Measurements from ENCODE around the gene C1QTNF4. TPM values are rescaled to one million over a fixed set of nuclear protein-coding genes. Genes with fewer than 3 reads are reported as not detected.
A peak's percentile ranks its signal among the peaks of the same experiment; 100 is the strongest.

Gene C1QTNF4
- total and polyA plus RNA-seq, 4 donors, result 0.40 to 1.8 (median 1.1) TPM

DNA sequence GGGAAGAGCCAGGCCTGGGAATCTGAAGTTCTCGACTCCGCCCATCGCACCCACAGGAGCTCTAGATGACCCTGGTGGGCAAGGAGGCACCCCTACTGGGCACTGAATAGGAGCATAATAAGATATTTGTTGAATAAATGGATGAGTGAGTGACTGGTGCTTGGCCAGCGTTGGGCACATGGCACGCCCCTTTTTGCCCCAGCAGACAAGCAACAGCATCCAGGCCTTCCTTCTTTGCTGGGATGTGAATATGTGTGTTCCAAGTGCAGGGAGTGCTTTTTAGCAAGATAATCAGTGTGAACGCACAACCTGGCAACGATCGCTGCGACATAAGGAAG is 40.8 kb downstream of the C1QTNF4 start:
- Histone ChIP-seq H3K4me3 (peak overlapping the region; percentile 35), H3K9ac (ENCODE audit: insufficient read depth in 1 of 2, low read length in 2 of 2) (peak overlapping the region in 1 of 2 donors; percentile 75), H3K27ac (ENCODE audit: low read depth in 1 of 2, low read length in 1 of 2) (peak overlapping the region; percentile 24 to 78), H3K36me3 (ENCODE audit: control insufficient read depth in 4 of 4, insufficient read depth in 4 of 4, low read length in 4 of 4) (peaks cover 0 to 2% (median 0%) of the 10 kb centered on the region in 4 donors), H3K4me1 (ENCODE audit: control insufficient read depth in 5 of 5, insufficient read depth in 5 of 5, low read length in 5 of 5) (peaks cover 0 to 21% (median 6%) of the 10 kb centered on the region in 5 donors), H3K9me3 (ENCODE audit: control insufficient read depth in 4 of 4, insufficient read depth in 3 of 4, low read length in 3 of 4) (no peaks in the 10 kb centered on the region), H3K27me3 (ENCODE audit: control insufficient read depth in 3 of 3, insufficient read depth in 3 of 3, low read length in 2 of 3) (no peaks in the 10 kb centered on the region)
- DNase-seq (no peak), ATAC-seq (ENCODE audit: insufficient read depth, low FRiP score) (peak; percentile 2)
- TF ChIP-seq, protein P1, sequence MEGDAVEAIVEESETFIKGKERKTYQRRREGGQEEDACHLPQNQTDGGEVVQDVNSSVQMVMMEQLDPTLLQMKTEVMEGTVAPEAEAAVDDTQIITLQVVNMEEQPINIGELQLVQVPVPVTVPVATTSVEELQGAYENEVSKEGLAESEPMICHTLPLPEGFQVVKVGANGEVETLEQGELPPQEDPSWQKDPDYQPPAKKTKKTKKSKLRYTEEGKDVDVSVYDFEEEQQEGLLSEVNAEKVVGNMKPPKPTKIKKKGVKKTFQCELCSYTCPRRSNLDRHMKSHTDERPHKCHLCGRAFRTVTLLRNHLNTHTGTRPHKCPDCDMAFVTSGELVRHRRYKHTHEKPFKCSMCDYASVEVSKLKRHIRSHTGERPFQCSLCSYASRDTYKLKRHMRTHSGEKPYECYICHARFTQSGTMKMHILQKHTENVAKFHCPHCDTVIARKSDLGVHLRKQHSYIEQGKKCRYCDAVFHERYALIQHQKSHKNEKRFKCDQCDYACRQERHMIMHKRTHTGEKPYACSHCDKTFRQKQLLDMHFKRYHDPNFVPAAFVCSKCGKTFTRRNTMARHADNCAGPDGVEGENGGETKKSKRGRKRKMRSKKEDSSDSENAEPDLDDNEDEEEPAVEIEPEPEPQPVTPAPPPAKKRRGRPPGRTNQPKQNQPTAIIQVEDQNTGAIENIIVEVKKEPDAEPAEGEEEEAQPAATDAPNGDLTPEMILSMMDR (IDR thresholded peaks at IDR 0.05; ENCODE audit: control extremely low read depth, extremely low read depth), result no peak
- 17 to 19% methylated on average over 9 of the region's 9 CpGs for WGBS, 2 donors

DNA sequence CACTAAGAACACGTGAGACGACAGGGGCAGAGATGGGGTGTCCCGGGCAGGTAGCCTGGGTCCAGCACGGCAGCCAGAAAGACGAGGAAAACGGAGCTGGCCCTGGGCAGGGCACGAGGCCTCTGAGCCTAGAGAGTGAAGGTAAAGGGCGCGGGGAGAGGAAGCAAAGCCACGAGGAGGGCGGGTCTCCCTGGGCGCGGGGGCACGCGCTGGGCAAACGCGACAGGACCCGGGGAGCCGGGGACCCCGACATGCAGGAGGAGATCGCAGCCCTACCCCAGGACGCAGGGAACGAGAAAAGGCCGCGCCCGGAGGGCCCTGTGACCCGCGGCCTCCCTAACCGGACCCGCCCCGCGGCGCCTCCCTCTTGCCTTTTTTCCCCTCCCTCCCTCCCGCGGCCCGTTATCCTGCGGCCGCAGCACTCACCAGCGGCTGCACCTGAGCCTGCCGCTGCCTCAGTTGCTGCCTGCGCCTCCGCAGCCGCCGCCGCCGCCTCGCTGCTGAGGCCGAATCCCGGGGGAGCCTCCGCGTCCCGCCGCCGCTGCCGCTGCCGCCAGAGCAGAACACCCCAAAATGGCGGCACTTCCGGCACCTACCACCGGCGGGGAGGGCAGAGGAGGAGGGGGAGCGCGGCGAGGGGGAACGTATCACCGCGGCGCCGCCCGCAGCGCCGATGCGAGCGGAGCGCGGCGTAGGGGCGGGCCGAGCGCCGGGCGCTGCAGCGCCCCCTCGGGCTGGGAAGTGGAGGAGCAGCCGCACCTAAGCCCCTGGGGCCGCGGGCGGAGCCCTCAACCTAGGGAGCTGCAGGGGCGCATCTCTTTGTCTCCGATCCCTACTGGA is 41.4 kb downstream of the C1QTNF4 start, which contains the start of gene CELF1:
CELF1 (minus strand) TSS at position 567 of the 840 bp plus-strand sequence. CDS start 53,609 bp downstream, outside the sequence.
- H3K9ac ChIP-seq (ENCODE audit: insufficient read depth in 1 of 2, low read length in 2 of 2), result peak within 1 kb of the TSS; percentile 75 to 95
- H3K9me3 ChIP-seq (ENCODE audit: control insufficient read depth in 4 of 4, insufficient read depth in 3 of 4, low read length in 3 of 4), result no peaks in the 10 kb centered on the region
- DNase-seq, result peak; percentile 94 to 95 (median 94)
- 1% methylated on average over 83 to 89 of the region's 89 CpGs for WGBS, 2 donors
- peaks cover 0 to 22% (median 6%) of the 10 kb centered on the region in 5 donors for H3K4me1 ChIP-seq (ENCODE audit: control insufficient read depth in 5 of 5, insufficient read depth in 5 of 5, low read length in 5 of 5)
- peak; percentile 99 for ATAC-seq (ENCODE audit: insufficient read depth, low FRiP score)
- peak within 1 kb of the TSS; percentile 93 to 98 for H3K27ac ChIP-seq (ENCODE audit: low read depth in 1 of 2, low read length in 1 of 2)
- peaks cover 0 to 2% (median 0%) of the 10 kb centered on the region in 4 donors for H3K36me3 ChIP-seq (ENCODE audit: control insufficient read depth in 4 of 4, insufficient read depth in 4 of 4, low read length in 4 of 4)
- H3K4me3 ChIP-seq, result peak within 1 kb of the TSS; percentile 96
- TF ChIP-seq, protein P1 (IDR thresholded peaks at IDR 0.05; ENCODE audit: control extremely low read depth, extremely low read depth), result peak; percentile 69
- H3K27me3 ChIP-seq (ENCODE audit: control insufficient read depth in 3 of 3, insufficient read depth in 3 of 3, low read length in 2 of 3), result no peaks in the 10 kb centered on the region

DNA sequence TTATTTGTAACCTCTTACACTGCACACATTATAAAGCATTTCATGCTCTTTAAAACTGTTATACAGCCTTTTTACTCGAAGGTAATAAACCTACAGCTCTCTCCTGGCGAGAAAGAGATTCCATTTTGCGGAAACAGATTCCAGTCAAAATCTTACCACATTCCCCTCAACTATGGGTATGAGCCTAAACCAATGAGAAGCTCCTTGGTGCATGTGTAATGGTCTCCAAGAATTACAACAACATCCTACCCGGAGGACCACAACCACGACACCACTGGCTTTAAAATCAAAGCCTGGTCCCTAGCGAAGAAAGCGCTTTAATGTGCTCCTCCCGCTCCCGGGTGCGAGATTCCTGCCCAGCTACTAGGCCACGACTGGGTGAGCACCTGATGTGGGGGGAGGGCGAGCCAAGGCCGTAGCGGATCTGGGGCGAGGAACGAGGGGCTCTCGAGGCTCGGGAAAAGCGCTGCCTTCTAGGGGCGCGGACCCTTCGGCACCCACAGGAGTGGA is 42.1 kb downstream of the C1QTNF4 start:
- ATAC-seq (ENCODE audit: insufficient read depth, low FRiP score) (peak; percentile 1), DNase-seq (peak; percentile 34 to 56 (median 35))
- Histone ChIP-seq H3K4me1 (ENCODE audit: control insufficient read depth in 5 of 5, insufficient read depth in 5 of 5, low read length in 5 of 5) (peaks cover 0 to 26% (median 6%) of the 10 kb centered on the region in 5 donors), H3K9me3 (ENCODE audit: control insufficient read depth in 4 of 4, insufficient read depth in 3 of 4, low read length in 3 of 4) (no peaks in the 10 kb centered on the region), H3K9ac (ENCODE audit: insufficient read depth in 1 of 2, low read length in 2 of 2) (peak overlapping the region; percentile 65 to 95), H3K27me3 (ENCODE audit: control insufficient read depth in 3 of 3, insufficient read depth in 3 of 3, low read length in 2 of 3) (no peaks in the 10 kb centered on the region), H3K4me3 (peak overlapping the region; percentile 96), H3K36me3 (ENCODE audit: control insufficient read depth in 4 of 4, insufficient read depth in 4 of 4, low read length in 4 of 4) (peaks cover 0 to 2% (median 0%) of the 10 kb centered on the region in 4 donors), H3K27ac (ENCODE audit: low read depth in 1 of 2, low read length in 1 of 2) (peak overlapping the region; percentile 93 to 98)
- WGBS, 2 donors, result 1 to 3% methylated on average over 22 of the region's 22 CpGs
- TF ChIP-seq, protein P1 (IDR thresholded peaks at IDR 0.05; ENCODE audit: control extremely low read depth, extremely low read depth), result no peak
